HG02870 (cell line): ENCODE results near the gene ZBTB8OS.
A peak's percentile ranks its signal among the peaks of the same experiment; 100 is the strongest.

ENCODE experiments used
- ATAC-seq: cut with Tn5 transposase; IDR thresholded peaks from one replicate; pipeline ENCODE4 v1.9.1; 2021; ENCODE audit warnings: mild to moderate bottlenecking, moderate library complexity; ENCODE audit not compliant: unreplicated experiment

The ZBTB8OS gene

GRCh38 chr1:32612189-32612881 lies 38.0 kb downstream of the ZBTB8OS start:
- ATAC-seq, result peak; percentile 70

GRCh38 chr1:32611859-32612188 lies 38.5 kb downstream of the ZBTB8OS start:
- no peak for ATAC-seq

GRCh38 chr1:32609180-32609579 lies 41.2 kb downstream of the ZBTB8OS start:
- no peak for ATAC-seq

- no peak for ATAC-seq
These were observed 43.6 kb downstream of the ZBTB8OS start for GRCh38 chr1:32606565-32607371.

GRCh38 chr1:32605711-32606424 lies 44.5 kb downstream of the ZBTB8OS start:
- no peak for ATAC-seq

- no peak for ATAC-seq
These were observed 50.3 kb downstream of the ZBTB8OS start for GRCh38 chr1:32600034-32600433.

- ATAC-seq, result no peak
These were observed 57.4 kb downstream of the ZBTB8OS start for GRCh38 chr1:32592943-32593342.

- no peak for ATAC-seq
These were observed 69.9 kb downstream of the ZBTB8OS start for GRCh38 chr1:32580348-32581017.
